Muscle layer of duodenum (tissue), 2 donors: ENCODE results near the gene SLC6A18.

Experiments used
- H3K27ac ChIP-seq: one replicate; pipeline ENCODE4 v1.7.0; 2013; ENCODE audit warnings: mild to moderate bottlenecking, low read length
- H3K27me3 ChIP-seq: one replicate; pipeline ENCODE4 v1.7.0; 2013; ENCODE audit warnings: low read depth, mild to moderate bottlenecking, control low read depth, low read length
- H3K36me3 ChIP-seq, 2 donors: one replicate each; pipeline ENCODE4 v1.7.0; 2013; ENCODE audit warnings: low read length in 2 of 2, control low read depth in 1 of 2, mild to moderate bottlenecking in 1 of 2; ENCODE audit not compliant: insufficient read depth in 2 of 2, control insufficient read depth in 1 of 2
- H3K4me1 ChIP-seq, 2 donors: one replicate each; pipeline ENCODE4 v1.7.0; 2013; ENCODE audit warnings: low read length in 2 of 2, mild to moderate bottlenecking in 2 of 2, control low read depth in 1 of 2, moderate library complexity in 1 of 2; ENCODE audit not compliant: insufficient read depth in 2 of 2, control insufficient read depth in 1 of 2
- H3K4me3 ChIP-seq, 2 donors: one replicate each; pipeline ENCODE4 v1.7.0; 2013; ENCODE audit warnings: low read length in 2 of 2, low read depth in 1 of 2, mild to moderate bottlenecking in 1 of 2
- H3K9me3 ChIP-seq, 2 donors: one replicate each; pipeline ENCODE4 v1.7.0; 2013; ENCODE audit warnings: low read length in 2 of 2, control low read depth in 1 of 2, mild to moderate bottlenecking in 1 of 2; ENCODE audit not compliant: control insufficient read depth in 1 of 2
- donor health status: healthy.

The SLC6A18 gene

GRCh38 chr5:1199649-1200494 is 25.3 kb upstream of the SLC6A18 start:
- peaks cover 18% of the 10 kb centered on the region for H3K27me3 ChIP-seq
- no peak overlapping the region for H3K4me3 ChIP-seq
- H3K36me3 ChIP-seq, result no peaks in the 10 kb centered on the region
- H3K9me3 ChIP-seq, result no peaks in the 10 kb centered on the region
- no peak overlapping the region for H3K27ac ChIP-seq
- H3K4me1 ChIP-seq, result peaks cover 0 to 3% of the 10 kb centered on the region in 2 donors

- Histone ChIP-seq H3K4me3 (no peak overlapping the region), H3K27ac (no peak overlapping the region), H3K27me3 (peaks cover 18% of the 10 kb centered on the region), H3K9me3 (no peaks in the 10 kb centered on the region), H3K4me1 (peaks cover 0 to 5% of the 10 kb centered on the region in 2 donors), H3K36me3 (no peaks in the 10 kb centered on the region)
These were observed 24.5 kb upstream of the SLC6A18 start for GRCh38 chr5:1200495-1201326.

GRCh38 chr5:1201327-1202025 is 23.7 kb upstream of the SLC6A18 start, which contains the start of gene SLC6A19:
TSS of gene SLC6A19 (plus strand) at chr5:1201595. CDS start at chr5:1201651, 56 bp downstream.
- Histone ChIP-seq H3K4me3 (no peak within 1 kb of the TSS), H3K27ac (no peak within 1 kb of the TSS), H3K9me3 (no peaks in the 10 kb centered on the region), H3K27me3 (peaks cover 18% of the 10 kb centered on the region), H3K36me3 (no peaks in the 10 kb centered on the region), H3K4me1 (peaks cover 0 to 5% of the 10 kb centered on the region in 2 donors)

- no peaks in the 10 kb centered on the region for H3K36me3 ChIP-seq
- peaks cover 0 to 5% of the 10 kb centered on the region in 2 donors for H3K4me1 ChIP-seq
- H3K27ac ChIP-seq, result no peak overlapping the region
- H3K9me3 ChIP-seq, result no peaks in the 10 kb centered on the region
- peaks cover 18% of the 10 kb centered on the region for H3K27me3 ChIP-seq
- no peak overlapping the region for H3K4me3 ChIP-seq
These were observed 23.0 kb upstream of the SLC6A18 start for GRCh38 chr5:1202026-1202797.

GRCh38 chr5:1202798-1203185 is 22.4 kb upstream of the SLC6A18 start:
- Histone ChIP-seq H3K27me3 (peaks cover 18% of the 10 kb centered on the region), H3K9me3 (no peaks in the 10 kb centered on the region), H3K27ac (no peak overlapping the region), H3K4me3 (no peak overlapping the region), H3K4me1 (peaks cover 0 to 5% of the 10 kb centered on the region in 2 donors), H3K36me3 (no peaks in the 10 kb centered on the region)

GRCh38 chr5:1203311-1203967 is 21.7 kb upstream of the SLC6A18 start:
- Histone ChIP-seq H3K36me3 (no peaks in the 10 kb centered on the region), H3K27ac (no peak overlapping the region), H3K9me3 (no peaks in the 10 kb centered on the region), H3K27me3 (peaks cover 13% of the 10 kb centered on the region), H3K4me1 (peaks cover 0 to 5% of the 10 kb centered on the region in 2 donors), H3K4me3 (no peak overlapping the region)

- peaks cover 0 to 5% of the 10 kb centered on the region in 2 donors for H3K4me1 ChIP-seq
These were observed 21.1 kb upstream of the SLC6A18 start for GRCh38 chr5:1203968-1204692.

GRCh38 chr5:1204693-1205242 is 20.4 kb upstream of the SLC6A18 start:
- Histone ChIP-seq H3K36me3 (no peaks in the 10 kb centered on the region), H3K9me3 (no peaks in the 10 kb centered on the region), H3K27me3 (no peaks in the 10 kb centered on the region), H3K27ac (no peak overlapping the region), H3K4me3 (no peak overlapping the region), H3K4me1 (peaks cover 0 to 5% of the 10 kb centered on the region in 2 donors)

More at GRCh38 chr5:1203968-1204692, 21.1 kb upstream of the SLC6A18 start:
- peaks cover 6% of the 10 kb centered on the region for H3K27me3 ChIP-seq
- H3K4me3 ChIP-seq, result no peak overlapping the region
- H3K9me3 ChIP-seq, result no peaks in the 10 kb centered on the region
- no peaks in the 10 kb centered on the region for H3K36me3 ChIP-seq
- H3K27ac ChIP-seq, result no peak overlapping the region

- H3K27me3 ChIP-seq, result no peaks in the 10 kb centered on the region
- no peaks in the 10 kb centered on the region for H3K36me3 ChIP-seq
- H3K4me1 ChIP-seq, result peaks cover 0 to 5% of the 10 kb centered on the region in 2 donors
- H3K27ac ChIP-seq, result no peak overlapping the region
- no peaks in the 10 kb centered on the region for H3K9me3 ChIP-seq
- H3K4me3 ChIP-seq, result no peak overlapping the region
These were observed 19.7 kb upstream of the SLC6A18 start for GRCh38 chr5:1205255-1206180.
